BE2C (cell line): ENCODE results near the gene TOM1.
"Not testable (repeated sequence)": the region's sequence is repeated elsewhere in the genome, so short reads cannot be mapped to it uniquely, and the experiment has no call there.

ENCODE experiments used
- DNase-seq: peaks from one replicate; pipeline ENCODE4 v3.0.0-alpha.2; 2020
- H3K27me3 ChIP-seq: fragments of 250-450 bp; sonication (Bioruptor Pico); 2 replicates; pipeline ENCODE4 v1.5.1; 2020; ENCODE audit warnings: mild to moderate bottlenecking
- H3K36me3 ChIP-seq: fragments of 250-450 bp; sonication (Bioruptor Pico); 2 replicates; pipeline ENCODE4 v1.5.1; 2020; ENCODE audit warnings: mild to moderate bottlenecking
- H3K4me1 ChIP-seq: fragments of 250-450 bp; sonication (Bioruptor Pico); 2 replicates; pipeline ENCODE4 v1.5.1; 2020
- H3K4me3 ChIP-seq: 2 replicates; pipeline ENCODE4 v1.5.1; 2011; ENCODE audit warnings: low read depth, low read length
- H3K9me3 ChIP-seq: fragments of 250-450 bp; sonication (Bioruptor Pico); 2 replicates; pipeline ENCODE4 v1.5.1; 2020
- TF ChIP-seq, protein P1 (sequence below): IDR thresholded peaks from 2 replicates; pipeline ENCODE4 v1.5.1; 2012; ENCODE audit warnings: mild to moderate bottlenecking, low read depth, low read length

TOM1 gene

GRCh38 chr22:35357883-35358621 is 58.4 kb downstream of the TOM1 start:
- no peaks in the 10 kb centered on the region for H3K9me3 ChIP-seq
- TF ChIP-seq, protein P1, sequence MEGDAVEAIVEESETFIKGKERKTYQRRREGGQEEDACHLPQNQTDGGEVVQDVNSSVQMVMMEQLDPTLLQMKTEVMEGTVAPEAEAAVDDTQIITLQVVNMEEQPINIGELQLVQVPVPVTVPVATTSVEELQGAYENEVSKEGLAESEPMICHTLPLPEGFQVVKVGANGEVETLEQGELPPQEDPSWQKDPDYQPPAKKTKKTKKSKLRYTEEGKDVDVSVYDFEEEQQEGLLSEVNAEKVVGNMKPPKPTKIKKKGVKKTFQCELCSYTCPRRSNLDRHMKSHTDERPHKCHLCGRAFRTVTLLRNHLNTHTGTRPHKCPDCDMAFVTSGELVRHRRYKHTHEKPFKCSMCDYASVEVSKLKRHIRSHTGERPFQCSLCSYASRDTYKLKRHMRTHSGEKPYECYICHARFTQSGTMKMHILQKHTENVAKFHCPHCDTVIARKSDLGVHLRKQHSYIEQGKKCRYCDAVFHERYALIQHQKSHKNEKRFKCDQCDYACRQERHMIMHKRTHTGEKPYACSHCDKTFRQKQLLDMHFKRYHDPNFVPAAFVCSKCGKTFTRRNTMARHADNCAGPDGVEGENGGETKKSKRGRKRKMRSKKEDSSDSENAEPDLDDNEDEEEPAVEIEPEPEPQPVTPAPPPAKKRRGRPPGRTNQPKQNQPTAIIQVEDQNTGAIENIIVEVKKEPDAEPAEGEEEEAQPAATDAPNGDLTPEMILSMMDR: no peak
- no peak for DNase-seq
- H3K4me1 ChIP-seq: no peaks in the 10 kb centered on the region
- no peak overlapping the region for H3K4me3 ChIP-seq
- H3K36me3 ChIP-seq: no peaks in the 10 kb centered on the region
- H3K27me3 ChIP-seq: no peaks in the 10 kb centered on the region

- H3K4me3 ChIP-seq: no peak overlapping the region
- no peak for DNase-seq
- TF ChIP-seq, protein P1: no peak
- H3K36me3 ChIP-seq: no peaks in the 10 kb centered on the region
- H3K27me3 ChIP-seq: no peaks in the 10 kb centered on the region
- H3K9me3 ChIP-seq: no peaks in the 10 kb centered on the region
- no peaks in the 10 kb centered on the region for H3K4me1 ChIP-seq
These were observed 59.8 kb downstream of the TOM1 start for GRCh38 chr22:35359380-35360065.

DNA sequence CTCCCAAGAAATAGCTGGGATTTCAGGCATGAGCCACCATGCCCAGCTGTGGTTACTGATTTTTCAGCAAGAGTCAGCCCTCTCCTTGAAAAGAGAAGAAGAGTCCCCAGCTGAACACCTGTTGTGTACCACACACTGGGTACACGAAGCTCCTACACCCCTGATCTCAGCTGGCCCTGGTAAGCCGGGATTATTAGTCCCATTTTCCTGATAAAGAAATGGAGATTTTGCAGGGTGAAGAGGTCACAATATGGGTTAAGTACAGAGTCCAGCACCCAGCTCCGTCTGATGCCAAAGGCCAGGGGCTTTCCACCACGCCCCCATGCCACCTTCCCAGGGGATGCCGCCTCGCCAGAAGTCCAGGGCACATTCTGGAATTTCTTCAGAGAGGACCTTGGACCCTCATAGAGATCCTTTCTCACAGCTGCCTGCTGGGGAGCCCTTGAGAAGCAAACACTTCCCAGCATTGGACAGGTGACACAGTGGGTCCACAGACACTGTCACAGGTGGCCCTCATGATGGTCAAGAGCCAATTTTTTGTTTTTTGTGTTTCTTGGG is 61.4 kb downstream of the TOM1 start:
- DNase-seq: no peak
- TF ChIP-seq, protein P1: no peak
- Histone ChIP-seq H3K4me3 (no peak overlapping the region), H3K27me3 (no peaks in the 10 kb centered on the region), H3K4me1 (no peaks in the 10 kb centered on the region), H3K36me3 (no peaks in the 10 kb centered on the region), H3K9me3 (no peaks in the 10 kb centered on the region)

DNA sequence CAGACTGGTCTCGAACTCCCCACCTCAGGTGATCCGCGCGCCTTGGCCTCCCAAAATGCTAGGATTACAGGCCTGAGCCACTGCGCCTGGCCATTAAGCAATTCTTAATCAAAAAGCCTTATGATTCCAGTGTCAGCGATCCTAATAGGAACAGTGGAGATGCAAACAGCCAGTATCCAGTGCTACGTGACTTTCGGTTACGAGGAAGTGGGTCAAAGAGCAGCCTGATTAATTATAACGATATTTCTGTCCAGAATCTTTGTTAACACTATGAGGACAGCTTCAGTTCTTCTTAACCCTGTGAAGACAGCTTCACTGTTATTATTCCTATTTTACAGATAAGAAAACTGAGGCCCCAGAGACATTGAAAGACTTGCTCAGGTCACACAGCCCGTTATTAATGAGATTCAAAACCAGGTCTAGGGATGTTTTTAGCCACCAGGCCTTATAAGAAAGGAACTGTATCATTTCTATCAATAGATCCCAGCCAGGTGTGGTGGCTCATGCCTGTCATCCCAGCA is 63.9 kb downstream of the TOM1 start:
- TF ChIP-seq, protein P1: no peak
- Histone ChIP-seq H3K4me1 (no peaks in the 10 kb centered on the region), H3K36me3 (no peaks in the 10 kb centered on the region), H3K9me3 (no peaks in the 10 kb centered on the region), H3K27me3 (no peaks in the 10 kb centered on the region), H3K4me3 (no peak overlapping the region)
- DNase-seq: no peak

- H3K36me3 ChIP-seq, H3K27me3 ChIP-seq, H3K4me3 ChIP-seq, DNase-seq, H3K9me3 ChIP-seq, H3K4me1 ChIP-seq: not testable (repeated sequence)
These were observed 64.5 kb downstream of the TOM1 start for GRCh38 chr22:35364230-35364629.

DNA sequence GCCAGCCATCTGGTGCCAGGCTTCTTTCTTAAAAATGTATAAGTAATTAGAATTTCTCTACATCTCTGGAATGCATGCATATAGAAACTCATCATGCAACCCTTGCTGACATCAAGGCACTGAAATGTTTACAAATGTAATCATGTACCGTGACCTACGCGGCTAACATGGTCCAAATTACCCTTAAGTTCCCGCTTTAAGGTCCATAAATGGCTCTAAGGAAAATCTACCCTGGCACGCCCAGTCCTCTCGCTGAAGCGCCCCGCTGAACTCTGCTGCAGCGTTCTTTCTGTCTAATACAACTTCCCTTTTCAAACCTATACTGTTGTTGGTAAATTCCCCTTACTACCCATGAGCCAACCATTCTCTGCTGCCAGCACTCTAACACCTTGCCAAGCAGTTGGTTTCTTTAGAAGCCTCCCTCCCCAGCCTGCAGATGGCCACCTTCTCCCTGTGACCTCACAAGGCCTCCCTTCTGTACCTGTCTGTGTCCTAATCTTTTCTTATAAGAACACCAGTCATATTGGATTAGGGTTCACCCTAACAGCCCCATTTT is 67.7 kb downstream of the TOM1 start:
- DNase-seq: no peak
- TF ChIP-seq, protein P1: no peak
- H3K4me3 ChIP-seq: no peak overlapping the region
- H3K36me3 ChIP-seq: no peaks in the 10 kb centered on the region
- peaks cover 10% of the 10 kb centered on the region for H3K4me1 ChIP-seq
- no peaks in the 10 kb centered on the region for H3K9me3 ChIP-seq
- H3K27me3 ChIP-seq: no peaks in the 10 kb centered on the region
